DND-41 (cell line): Measurements from ENCODE around the gene SGK1.

Experiments
- CTCF ChIP-seq: IDR thresholded peaks from 2 replicates; pipeline ENCODE4 v1.5.1; 2012; ENCODE audit warnings: borderline replicate concordance, low read length, moderate library complexity, mild to moderate bottlenecking; ENCODE audit not compliant: poor library complexity, severe bottlenecking; ENCODE audit errors: extremely low read depth
- EZH2 ChIP-seq: IDR thresholded peaks from 3 replicates; pipeline ENCODE4 v1.6.1; 2012; ENCODE audit warnings: borderline replicate concordance, low read depth, mild to moderate bottlenecking, moderate library complexity, low read length, inconsistent platforms; ENCODE audit not compliant: severe bottlenecking

- TF ChIP-seq CTCF (no peak), EZH2 (no peak)
Measured at GRCh38 chr6:134177753-134178160, 140.2 kb downstream of the SGK1 start.
